HCEC 1CT (cell line): Measurements from ENCODE around the gene ZNF747.
A peak's percentile ranks its signal among the peaks of the same experiment; 100 is the strongest.

ENCODE experiments used
- DNase-seq: peaks from one replicate; pipeline ENCODE4 v3.0.0-alpha.2; 2017

The ZNF747 gene

GRCh38 chr16:30534368-30535105 is at the start of gene ZNF747:
Gene ZNF747 (minus strand): TSS chr16:30534858. CDS start chr16:30534679, 179 bp downstream.
- DNase-seq: peak; percentile 75

- no peak for DNase-seq
These were observed 48.1 kb upstream of the ZNF747 start for GRCh38 chr16:30582611-30583340.

- DNase-seq: no peak
These were observed 46.8 kb upstream of the ZNF747 start for GRCh38 chr16:30581457-30581856.

- no peak for DNase-seq
These were observed 40.0 kb upstream of the ZNF747 start for GRCh38 chr16:30574678-30575077.

GRCh38 chr16:30571445-30572322 is 37.0 kb upstream of the ZNF747 start, which contains the start of gene ZNF688:
Gene ZNF688 (minus strand): TSS chr16:30571714. CDS start chr16:30571629, 85 bp downstream.
- DNase-seq: peak; percentile 96

GRCh38 chr16:30570636-30571444 is 36.2 kb upstream of the ZNF747 start:
- DNase-seq: no peak

GRCh38 chr16:30569746-30570635 is 35.3 kb upstream of the ZNF747 start:
- no peak for DNase-seq

- DNase-seq: no peak
These were observed 34.6 kb upstream of the ZNF747 start for GRCh38 chr16:30569281-30569680.

- peak; percentile 89 for DNase-seq
These were observed 33.5 kb upstream of the ZNF747 start for GRCh38 chr16:30567991-30568638.

GRCh38 chr16:30567160-30567990 is 32.7 kb upstream of the ZNF747 start:
- DNase-seq: no peak

GRCh38 chr16:30566531-30566930 is 31.9 kb upstream of the ZNF747 start:
- DNase-seq: no peak

- no peak for DNase-seq
These were observed 31.3 kb upstream of the ZNF747 start for GRCh38 chr16:30565984-30566383.

- no peak for DNase-seq
These were observed 30.9 kb upstream of the ZNF747 start for GRCh38 chr16:30565526-30565925.

- DNase-seq: no peak
These were observed 27.4 kb upstream of the ZNF747 start for GRCh38 chr16:30562021-30562420.

- no peak for DNase-seq
These were observed 26.6 kb upstream of the ZNF747 start for GRCh38 chr16:30561089-30561816.

GRCh38 chr16:30559690-30560089 is 25.0 kb upstream of the ZNF747 start:
- DNase-seq: no peak

- DNase-seq: no peak
These were observed 24.2 kb upstream of the ZNF747 start for GRCh38 chr16:30558789-30559377.

GRCh38 chr16:30557957-30558788 is 23.5 kb upstream of the ZNF747 start, which contains the start of gene ZNF764:
Gene ZNF764 (minus strand): TSS chr16:30558374. CDS start chr16:30558182, 192 bp downstream.
- peak; percentile 98 for DNase-seq
